Suprapubic skin (tissue), 4 donors: ENCODE measurements around the gene CLDN19.

Experiments used
- EP300 ChIP-seq: sonication (generic); formaldehyde crosslinking; IDR thresholded peaks from one replicate; pipeline ENCODE4 v1.6.1; 2017; ENCODE audit warnings: antibody characterized with exemption
- POLR2A ChIP-seq, 2 donors: fragments of 450-650 bp; IDR thresholded peaks; one replicate each; pipeline ENCODE4 v1.6.1; 2017; ENCODE audit warnings: antibody characterized with exemption in 2 of 2, mild to moderate bottlenecking in 2 of 2, moderate library complexity in 2 of 2
- POLR2AphosphoS5 ChIP-seq, 3 donors: sonication (generic); formaldehyde crosslinking; IDR thresholded peaks; one replicate each; pipeline ENCODE4 v1.6.1; 2017; ENCODE audit warnings: antibody characterized with exemption in 3 of 3
- TF ChIP-seq, protein P1 (sequence below), 2 donors: fragments of 200-600 bp in 1 of 2; fragments of 450-650 bp in 1 of 2; sonication (generic) in 1 of 2; IDR thresholded peaks; one replicate each; pipeline ENCODE4 v1.5.1; 2016 to 2019; ENCODE audit warnings: antibody characterized with exemption in 2 of 2, mild to moderate bottlenecking in 1 of 2, moderate library complexity in 1 of 2

DNA sequence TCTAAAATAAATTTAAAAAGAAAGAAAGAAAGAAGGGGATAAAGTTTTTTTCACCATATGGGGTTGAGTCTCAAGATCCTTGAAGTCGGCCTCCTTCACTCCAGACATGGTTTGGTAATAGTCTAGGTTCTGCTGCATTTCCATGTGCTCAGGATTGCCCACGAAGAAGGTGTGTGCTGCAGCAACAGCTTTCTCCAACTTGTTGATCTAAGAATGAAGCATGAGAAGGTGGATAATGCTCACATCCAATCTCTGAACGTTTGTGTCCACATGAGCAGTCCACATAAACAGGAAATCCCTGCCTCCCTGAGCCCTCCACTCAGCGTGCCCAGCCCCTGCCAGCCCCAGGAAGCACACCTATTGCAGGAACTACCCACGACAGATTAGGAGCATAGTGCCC, 22.2 kb upstream of the CLDN19 start:
- TF ChIP-seq POLR2AphosphoS5 (IDR thresholded peaks at IDR 0.05) (no peak), POLR2A (IDR thresholded peaks at IDR 0.05) (no peak), EP300 (no peak)
- TF ChIP-seq, protein P1, sequence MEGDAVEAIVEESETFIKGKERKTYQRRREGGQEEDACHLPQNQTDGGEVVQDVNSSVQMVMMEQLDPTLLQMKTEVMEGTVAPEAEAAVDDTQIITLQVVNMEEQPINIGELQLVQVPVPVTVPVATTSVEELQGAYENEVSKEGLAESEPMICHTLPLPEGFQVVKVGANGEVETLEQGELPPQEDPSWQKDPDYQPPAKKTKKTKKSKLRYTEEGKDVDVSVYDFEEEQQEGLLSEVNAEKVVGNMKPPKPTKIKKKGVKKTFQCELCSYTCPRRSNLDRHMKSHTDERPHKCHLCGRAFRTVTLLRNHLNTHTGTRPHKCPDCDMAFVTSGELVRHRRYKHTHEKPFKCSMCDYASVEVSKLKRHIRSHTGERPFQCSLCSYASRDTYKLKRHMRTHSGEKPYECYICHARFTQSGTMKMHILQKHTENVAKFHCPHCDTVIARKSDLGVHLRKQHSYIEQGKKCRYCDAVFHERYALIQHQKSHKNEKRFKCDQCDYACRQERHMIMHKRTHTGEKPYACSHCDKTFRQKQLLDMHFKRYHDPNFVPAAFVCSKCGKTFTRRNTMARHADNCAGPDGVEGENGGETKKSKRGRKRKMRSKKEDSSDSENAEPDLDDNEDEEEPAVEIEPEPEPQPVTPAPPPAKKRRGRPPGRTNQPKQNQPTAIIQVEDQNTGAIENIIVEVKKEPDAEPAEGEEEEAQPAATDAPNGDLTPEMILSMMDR (IDR thresholded peaks at IDR 0.05), result no peak
